WTC11 (cell line): ENCODE results near the gene IL10. TPM values are rescaled to one million over a fixed set of nuclear protein-coding genes. Genes with fewer than 3 reads are reported as not detected.

Source experiments
- ATAC-seq: fragments of 200-7000 bp; cut with Tn5 transposase; 2 replicates; pipeline ENCODE4 v1.10.0; 2021; ENCODE audit warnings: mild to moderate bottlenecking, moderate library complexity
- CTCF ChIA-PET: fragments of 300-600 bp; sonication (Branson Sonifier 250); formaldehyde crosslinking; loops from one replicate; lab custom pipeline; 2021; ENCODE audit warnings: antibody characterized with exemption; lab: Charles Lee
- POLR2A ChIA-PET: fragments of 350-600 bp; sonication (Branson Sonifier 250); formaldehyde crosslinking; loops from one replicate; lab custom pipeline; 2021; ENCODE audit warnings: antibody characterized with exemption; lab: Charles Lee
- DNase-seq: peaks from one replicate; pipeline ENCODE4 v3.0.0; 2021; ENCODE audit warnings: low spot score
- H3K27ac Mint-ChIP-seq: 2 replicates; pipeline ENCODE4 v1.8.0; 2021; ENCODE audit warnings: mixed read lengths
- H3K27me3 Mint-ChIP-seq: 2 replicates; pipeline ENCODE4 v1.8.0; 2021; ENCODE audit warnings: low read depth, mild to moderate bottlenecking, moderate library complexity, mixed read lengths
- H3K36me3 Mint-ChIP-seq: 2 replicates; pipeline ENCODE4 v1.8.0; 2021; ENCODE audit warnings: mixed read lengths
- H3K4me1 Mint-ChIP-seq: 2 replicates; pipeline ENCODE4 v1.8.0; 2022; ENCODE audit warnings: mixed read lengths
- H3K4me3 Mint-ChIP-seq: 2 replicates; pipeline ENCODE4 v1.8.0; 2021; ENCODE audit warnings: mild to moderate bottlenecking, moderate library complexity, mixed read lengths
- H3K9me3 Mint-ChIP-seq: 2 replicates; pipeline ENCODE4 v1.8.0; 2021; ENCODE audit warnings: mixed read lengths
- CREB1 ChIP-seq: sonication (generic); formaldehyde crosslinking; IDR thresholded peaks from 2 replicates; pipeline ENCODE4 v1.8.0; 2023; ENCODE audit warnings: mild to moderate bottlenecking, missing genetic modification reagents
- ESRRA ChIP-seq: sonication (generic); formaldehyde crosslinking; IDR thresholded peaks from 2 replicates; pipeline ENCODE4 v1.8.1; 2022; ENCODE audit warnings: mild to moderate bottlenecking, missing genetic modification reagents, borderline replicate concordance
- FOXP1 ChIP-seq: sonication (generic); formaldehyde crosslinking; IDR thresholded peaks from 2 replicates; pipeline ENCODE4 v1.8.0; 2022; ENCODE audit warnings: missing genetic modification reagents, mild to moderate bottlenecking, moderate library complexity, borderline replicate concordance
- GRHL2 ChIP-seq: fragments of 250-450 bp; sonication (Bioruptor Pico); IDR thresholded peaks from 2 replicates; pipeline ENCODE4 v1.8.0; 2022; ENCODE audit warnings: mild to moderate bottlenecking, moderate library complexity; ENCODE audit not compliant: insufficient replicate concordance, severe bottlenecking
- MXD4 ChIP-seq: fragments of 250-450 bp; sonication (Bioruptor Pico); IDR thresholded peaks from 2 replicates; pipeline ENCODE4 v1.8.0; 2021; ENCODE audit warnings: mild to moderate bottlenecking, moderate library complexity, borderline replicate concordance
- RELA ChIP-seq: sonication (generic); formaldehyde crosslinking; IDR thresholded peaks from 2 replicates; pipeline ENCODE4 v1.8.1; 2022; ENCODE audit warnings: missing genetic modification reagents, mild to moderate bottlenecking, borderline replicate concordance
- TCF7 ChIP-seq: sonication (generic); formaldehyde crosslinking; IDR thresholded peaks from 2 replicates; pipeline ENCODE4 v1.8.0; 2022; ENCODE audit warnings: mild to moderate bottlenecking, low read depth, missing genetic modification reagents, moderate library complexity
- ZBTB21 ChIP-seq: sonication (generic); formaldehyde crosslinking; IDR thresholded peaks from 2 replicates; pipeline ENCODE4 v1.8.1; 2023; ENCODE audit warnings: mild to moderate bottlenecking, missing genetic modification reagents, borderline replicate concordance
- ZNF138 ChIP-seq: sonication (generic); formaldehyde crosslinking; conservative IDR thresholded peaks from 2 replicates; pipeline ENCODE4 v1.8.1; 2022; ENCODE audit warnings: mild to moderate bottlenecking, moderate library complexity, missing genetic modification reagents
- ZNF219 ChIP-seq: sonication (generic); formaldehyde crosslinking; IDR thresholded peaks from 2 replicates; pipeline ENCODE4 v1.8.0; 2023; ENCODE audit warnings: missing genetic modification reagents, mild to moderate bottlenecking, borderline replicate concordance
- ZNF396 ChIP-seq: fragments of 250-450 bp; sonication (Bioruptor Pico); IDR thresholded peaks from 2 replicates; pipeline ENCODE4 v1.8.0; 2021; ENCODE audit warnings: mild to moderate bottlenecking, moderate library complexity, borderline replicate concordance
- ZNF416 ChIP-seq: fragments of 250-450 bp; sonication (Bioruptor Pico); IDR thresholded peaks from 2 replicates; pipeline ENCODE4 v1.9.0; 2021; ENCODE audit warnings: mild to moderate bottlenecking, inconsistent platforms
- total RNA-seq: library from RNA; stranded (reverse); gene quantifications from 3 replicates; pipeline ENCODE4 v1.2.3, GENCODE V29; 2021
- TF ChIP-seq, protein P1 (sequence below): sonication (generic); formaldehyde crosslinking; IDR thresholded peaks from 2 replicates; pipeline ENCODE4 v1.8.0; 2023; ENCODE audit warnings: mild to moderate bottlenecking, missing genetic modification reagents
- TF ChIP-seq, protein P2 (sequence below): sonication (generic); formaldehyde crosslinking; IDR thresholded peaks from 2 replicates; pipeline ENCODE4 v1.8.0; 2022; ENCODE audit warnings: mild to moderate bottlenecking, missing genetic modification reagents
- TF ChIP-seq, protein P3 (sequence below): sonication (generic); formaldehyde crosslinking; IDR thresholded peaks from 2 replicates; pipeline ENCODE4 v1.8.1; 2022; ENCODE audit warnings: mild to moderate bottlenecking, missing genetic modification reagents, moderate library complexity, borderline replicate concordance
- TF ChIP-seq, protein P4 (sequence below): fragments of 250-450 bp; sonication (Bioruptor Pico); IDR thresholded peaks from 2 replicates; pipeline ENCODE4 v1.9.0; 2021; ENCODE audit warnings: mild to moderate bottlenecking, borderline replicate concordance
- TF ChIP-seq, protein P5 (sequence below): sonication (generic); formaldehyde crosslinking; IDR thresholded peaks from 2 replicates; pipeline ENCODE4 v1.8.0; 2022; ENCODE audit warnings: mild to moderate bottlenecking, missing genetic modification reagents
- TF ChIP-seq, protein P6 (sequence below): sonication (generic); formaldehyde crosslinking; IDR thresholded peaks from 2 replicates; pipeline ENCODE4 v1.8.1; 2023; ENCODE audit warnings: mild to moderate bottlenecking, missing genetic modification reagents
- TF ChIP-seq, protein P7 (sequence below): sonication (generic); formaldehyde crosslinking; IDR thresholded peaks from 2 replicates; pipeline ENCODE4 v1.8.0; 2022; ENCODE audit warnings: mild to moderate bottlenecking, missing genetic modification reagents

IL10 gene
- total RNA-seq, 1 experiment from 2014 or later, result not detected

DNA sequence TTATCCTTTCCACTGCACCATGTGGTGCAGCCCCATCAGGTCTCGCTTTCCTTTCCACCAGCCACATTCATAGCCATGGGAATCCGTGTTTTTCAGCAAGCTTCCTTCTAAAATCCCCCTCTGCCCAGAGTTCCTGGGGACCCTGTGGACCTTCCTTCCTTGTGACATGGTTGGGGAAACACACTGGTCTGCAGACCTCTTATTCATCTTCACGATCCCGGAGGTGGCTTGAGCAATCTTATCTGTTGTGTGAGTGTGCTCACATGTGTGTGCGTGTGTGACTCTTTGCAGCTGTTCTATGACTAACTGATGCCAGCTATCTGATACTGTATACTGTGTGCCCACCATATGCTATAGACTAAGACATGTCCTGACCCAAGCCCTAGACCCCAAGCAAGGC lies 15.6 kb upstream of the IL10 start:
- no peaks in the 10 kb centered on the region; the same call in 1 of the 2 replicates for H3K4me1 Mint-ChIP-seq
- no peak for DNase-seq
- TF ChIP-seq FOXP1 (CRISPR knock-in tag) (no peak), ESRRA (CRISPR knock-in tag) (no peak), ZNF396 (CRISPR knock-in tag) (no peak)
- TF ChIP-seq, protein P1, sequence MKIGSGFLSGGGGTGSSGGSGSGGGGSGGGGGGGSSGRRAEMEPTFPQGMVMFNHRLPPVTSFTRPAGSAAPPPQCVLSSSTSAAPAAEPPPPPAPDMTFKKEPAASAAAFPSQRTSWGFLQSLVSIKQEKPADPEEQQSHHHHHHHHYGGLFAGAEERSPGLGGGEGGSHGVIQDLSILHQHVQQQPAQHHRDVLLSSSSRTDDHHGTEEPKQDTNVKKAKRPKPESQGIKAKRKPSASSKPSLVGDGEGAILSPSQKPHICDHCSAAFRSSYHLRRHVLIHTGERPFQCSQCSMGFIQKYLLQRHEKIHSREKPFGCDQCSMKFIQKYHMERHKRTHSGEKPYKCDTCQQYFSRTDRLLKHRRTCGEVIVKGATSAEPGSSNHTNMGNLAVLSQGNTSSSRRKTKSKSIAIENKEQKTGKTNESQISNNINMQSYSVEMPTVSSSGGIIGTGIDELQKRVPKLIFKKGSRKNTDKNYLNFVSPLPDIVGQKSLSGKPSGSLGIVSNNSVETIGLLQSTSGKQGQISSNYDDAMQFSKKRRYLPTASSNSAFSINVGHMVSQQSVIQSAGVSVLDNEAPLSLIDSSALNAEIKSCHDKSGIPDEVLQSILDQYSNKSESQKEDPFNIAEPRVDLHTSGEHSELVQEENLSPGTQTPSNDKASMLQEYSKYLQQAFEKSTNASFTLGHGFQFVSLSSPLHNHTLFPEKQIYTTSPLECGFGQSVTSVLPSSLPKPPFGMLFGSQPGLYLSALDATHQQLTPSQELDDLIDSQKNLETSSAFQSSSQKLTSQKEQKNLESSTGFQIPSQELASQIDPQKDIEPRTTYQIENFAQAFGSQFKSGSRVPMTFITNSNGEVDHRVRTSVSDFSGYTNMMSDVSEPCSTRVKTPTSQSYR (CRISPR knock-in tag), result no peak
- TF ChIP-seq, protein P2, sequence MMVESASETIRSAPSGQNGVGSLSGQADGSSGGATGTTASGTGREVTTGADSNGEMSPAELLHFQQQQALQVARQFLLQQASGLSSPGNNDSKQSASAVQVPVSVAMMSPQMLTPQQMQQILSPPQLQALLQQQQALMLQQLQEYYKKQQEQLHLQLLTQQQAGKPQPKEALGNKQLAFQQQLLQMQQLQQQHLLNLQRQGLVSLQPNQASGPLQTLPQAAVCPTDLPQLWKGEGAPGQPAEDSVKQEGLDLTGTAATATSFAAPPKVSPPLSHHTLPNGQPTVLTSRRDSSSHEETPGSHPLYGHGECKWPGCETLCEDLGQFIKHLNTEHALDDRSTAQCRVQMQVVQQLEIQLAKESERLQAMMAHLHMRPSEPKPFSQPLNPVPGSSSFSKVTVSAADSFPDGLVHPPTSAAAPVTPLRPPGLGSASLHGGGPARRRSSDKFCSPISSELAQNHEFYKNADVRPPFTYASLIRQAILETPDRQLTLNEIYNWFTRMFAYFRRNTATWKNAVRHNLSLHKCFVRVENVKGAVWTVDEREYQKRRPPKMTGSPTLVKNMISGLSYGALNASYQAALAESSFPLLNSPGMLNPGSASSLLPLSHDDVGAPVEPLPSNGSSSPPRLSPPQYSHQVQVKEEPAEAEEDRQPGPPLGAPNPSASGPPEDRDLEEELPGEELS (CRISPR knock-in tag), result no peak
- TF ChIP-seq, all 79 proteins: peak for 0
- Mint-ChIP-seq H3K36me3 (no peaks in the 10 kb centered on the region), H3K27ac (no peak overlapping the region), H3K9me3 (no peaks in the 10 kb centered on the region), H3K27me3 (peaks cover 3% of the 10 kb centered on the region), H3K4me3 (no peak overlapping the region)
- ATAC-seq, result no peak
- ChIA-PET POLR2A (no interaction called here), CTCF (interaction anchor here (0.7 to 1.6 kb wide), 2 partner anchors 21 to 121 kb away, joined by 3 read pairs; no protein-coding TSS in a partner anchor)

DNA sequence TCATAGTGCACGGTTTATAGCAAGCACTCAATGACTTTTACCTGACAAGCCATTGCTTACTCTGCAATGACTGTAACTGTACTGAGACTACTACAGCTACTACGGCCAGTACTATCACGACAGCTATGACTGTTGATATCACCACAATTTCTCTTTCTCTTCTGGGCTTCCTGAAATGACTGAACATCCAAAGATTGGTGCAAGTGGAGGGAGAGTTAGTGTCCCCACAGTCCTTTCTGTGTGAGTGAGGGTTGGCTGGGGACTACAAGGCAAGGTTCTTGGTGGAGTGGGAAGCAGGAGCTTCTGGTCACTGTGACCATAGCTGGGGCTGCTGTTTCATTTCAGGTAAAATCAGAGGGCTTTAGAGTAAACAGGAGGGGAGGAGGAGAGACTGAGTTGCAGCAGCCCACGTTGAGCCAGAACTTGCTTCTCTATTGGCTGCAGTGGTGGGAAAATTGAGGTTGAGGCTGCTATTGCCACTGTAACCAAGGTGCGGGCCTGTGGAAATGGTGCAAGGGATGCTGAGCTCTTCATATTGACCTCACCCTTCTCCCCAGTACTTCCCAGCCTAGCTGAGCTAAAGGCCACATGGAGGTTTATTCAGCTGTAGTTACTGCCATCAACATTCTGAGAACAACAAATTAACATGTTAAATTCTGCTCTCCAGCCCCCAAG lies 14.1 kb upstream of the IL10 start:
- DNase-seq (no peak), ATAC-seq (no peak)
- ChIA-PET CTCF (interaction anchor here (0.8 to 1.5 kb wide), 3 partner anchors 23 to 126 kb away, joined by 3 read pairs; no protein-coding TSS in a partner anchor), POLR2A (no interaction called here)
- peaks cover 3% of the 10 kb centered on the region for H3K27me3 Mint-ChIP-seq
- H3K4me3 Mint-ChIP-seq, result no peak overlapping the region
- no peak overlapping the region for H3K27ac Mint-ChIP-seq
- no peaks in the 10 kb centered on the region; the same call in 1 of the 2 replicates for H3K4me1 Mint-ChIP-seq
- no peaks in the 10 kb centered on the region for H3K9me3 Mint-ChIP-seq
- H3K36me3 Mint-ChIP-seq, result no peaks in the 10 kb centered on the region
- TF ChIP-seq CREB1 (CRISPR knock-in tag) (no peak), ZNF138 (CRISPR knock-in tag) (no peak), TCF7 (CRISPR knock-in tag) (no peak), RELA (CRISPR knock-in tag) (no peak), ZNF416 (CRISPR knock-in tag) (no peak), MXD4 (CRISPR knock-in tag) (no peak), GRHL2 (CRISPR knock-in tag) (no peak), ZNF219 (CRISPR knock-in tag) (no peak), ZBTB21 (no peak)
- TF ChIP-seq, protein P3, sequence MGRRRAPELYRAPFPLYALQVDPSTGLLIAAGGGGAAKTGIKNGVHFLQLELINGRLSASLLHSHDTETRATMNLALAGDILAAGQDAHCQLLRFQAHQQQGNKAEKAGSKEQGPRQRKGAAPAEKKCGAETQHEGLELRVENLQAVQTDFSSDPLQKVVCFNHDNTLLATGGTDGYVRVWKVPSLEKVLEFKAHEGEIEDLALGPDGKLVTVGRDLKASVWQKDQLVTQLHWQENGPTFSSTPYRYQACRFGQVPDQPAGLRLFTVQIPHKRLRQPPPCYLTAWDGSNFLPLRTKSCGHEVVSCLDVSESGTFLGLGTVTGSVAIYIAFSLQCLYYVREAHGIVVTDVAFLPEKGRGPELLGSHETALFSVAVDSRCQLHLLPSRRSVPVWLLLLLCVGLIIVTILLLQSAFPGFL (CRISPR knock-in tag), result no peak
- TF ChIP-seq, protein P4, sequence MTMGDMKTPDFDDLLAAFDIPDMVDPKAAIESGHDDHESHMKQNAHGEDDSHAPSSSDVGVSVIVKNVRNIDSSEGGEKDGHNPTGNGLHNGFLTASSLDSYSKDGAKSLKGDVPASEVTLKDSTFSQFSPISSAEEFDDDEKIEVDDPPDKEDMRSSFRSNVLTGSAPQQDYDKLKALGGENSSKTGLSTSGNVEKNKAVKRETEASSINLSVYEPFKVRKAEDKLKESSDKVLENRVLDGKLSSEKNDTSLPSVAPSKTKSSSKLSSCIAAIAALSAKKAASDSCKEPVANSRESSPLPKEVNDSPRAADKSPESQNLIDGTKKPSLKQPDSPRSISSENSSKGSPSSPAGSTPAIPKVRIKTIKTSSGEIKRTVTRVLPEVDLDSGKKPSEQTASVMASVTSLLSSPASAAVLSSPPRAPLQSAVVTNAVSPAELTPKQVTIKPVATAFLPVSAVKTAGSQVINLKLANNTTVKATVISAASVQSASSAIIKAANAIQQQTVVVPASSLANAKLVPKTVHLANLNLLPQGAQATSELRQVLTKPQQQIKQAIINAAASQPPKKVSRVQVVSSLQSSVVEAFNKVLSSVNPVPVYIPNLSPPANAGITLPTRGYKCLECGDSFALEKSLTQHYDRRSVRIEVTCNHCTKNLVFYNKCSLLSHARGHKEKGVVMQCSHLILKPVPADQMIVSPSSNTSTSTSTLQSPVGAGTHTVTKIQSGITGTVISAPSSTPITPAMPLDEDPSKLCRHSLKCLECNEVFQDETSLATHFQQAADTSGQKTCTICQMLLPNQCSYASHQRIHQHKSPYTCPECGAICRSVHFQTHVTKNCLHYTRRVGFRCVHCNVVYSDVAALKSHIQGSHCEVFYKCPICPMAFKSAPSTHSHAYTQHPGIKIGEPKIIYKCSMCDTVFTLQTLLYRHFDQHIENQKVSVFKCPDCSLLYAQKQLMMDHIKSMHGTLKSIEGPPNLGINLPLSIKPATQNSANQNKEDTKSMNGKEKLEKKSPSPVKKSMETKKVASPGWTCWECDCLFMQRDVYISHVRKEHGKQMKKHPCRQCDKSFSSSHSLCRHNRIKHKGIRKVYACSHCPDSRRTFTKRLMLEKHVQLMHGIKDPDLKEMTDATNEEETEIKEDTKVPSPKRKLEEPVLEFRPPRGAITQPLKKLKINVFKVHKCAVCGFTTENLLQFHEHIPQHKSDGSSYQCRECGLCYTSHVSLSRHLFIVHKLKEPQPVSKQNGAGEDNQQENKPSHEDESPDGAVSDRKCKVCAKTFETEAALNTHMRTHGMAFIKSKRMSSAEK (CRISPR knock-in tag), result no peak
- TF ChIP-seq, protein P5, sequence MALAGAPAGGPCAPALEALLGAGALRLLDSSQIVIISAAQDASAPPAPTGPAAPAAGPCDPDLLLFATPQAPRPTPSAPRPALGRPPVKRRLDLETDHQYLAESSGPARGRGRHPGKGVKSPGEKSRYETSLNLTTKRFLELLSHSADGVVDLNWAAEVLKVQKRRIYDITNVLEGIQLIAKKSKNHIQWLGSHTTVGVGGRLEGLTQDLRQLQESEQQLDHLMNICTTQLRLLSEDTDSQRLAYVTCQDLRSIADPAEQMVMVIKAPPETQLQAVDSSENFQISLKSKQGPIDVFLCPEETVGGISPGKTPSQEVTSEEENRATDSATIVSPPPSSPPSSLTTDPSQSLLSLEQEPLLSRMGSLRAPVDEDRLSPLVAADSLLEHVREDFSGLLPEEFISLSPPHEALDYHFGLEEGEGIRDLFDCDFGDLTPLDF, result no peak
- TF ChIP-seq, protein P6, sequence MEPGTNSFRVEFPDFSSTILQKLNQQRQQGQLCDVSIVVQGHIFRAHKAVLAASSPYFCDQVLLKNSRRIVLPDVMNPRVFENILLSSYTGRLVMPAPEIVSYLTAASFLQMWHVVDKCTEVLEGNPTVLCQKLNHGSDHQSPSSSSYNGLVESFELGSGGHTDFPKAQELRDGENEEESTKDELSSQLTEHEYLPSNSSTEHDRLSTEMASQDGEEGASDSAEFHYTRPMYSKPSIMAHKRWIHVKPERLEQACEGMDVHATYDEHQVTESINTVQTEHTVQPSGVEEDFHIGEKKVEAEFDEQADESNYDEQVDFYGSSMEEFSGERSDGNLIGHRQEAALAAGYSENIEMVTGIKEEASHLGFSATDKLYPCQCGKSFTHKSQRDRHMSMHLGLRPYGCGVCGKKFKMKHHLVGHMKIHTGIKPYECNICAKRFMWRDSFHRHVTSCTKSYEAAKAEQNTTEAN, result no peak
- TF ChIP-seq, protein P7, sequence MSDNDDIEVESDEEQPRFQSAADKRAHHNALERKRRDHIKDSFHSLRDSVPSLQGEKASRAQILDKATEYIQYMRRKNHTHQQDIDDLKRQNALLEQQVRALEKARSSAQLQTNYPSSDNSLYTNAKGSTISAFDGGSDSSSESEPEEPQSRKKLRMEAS, result no peak
